GM19395 (cell line): ENCODE measurements around the gene SLC39A8.

Experiments used
- ATAC-seq: cut with Tn5 transposase; IDR thresholded peaks from one replicate; pipeline ENCODE4 v1.9.1; 2021; ENCODE audit warnings: mild to moderate bottlenecking, moderate library complexity; ENCODE audit not compliant: unreplicated experiment

Gene SLC39A8

GRCh38 chr4:102234243-102234838, 110.9 kb downstream of the SLC39A8 start:
- no peak for ATAC-seq

GRCh38 chr4:102230194-102230593, 115.1 kb downstream of the SLC39A8 start:
- no peak for ATAC-seq

GRCh38 chr4:102227388-102227787, 117.9 kb downstream of the SLC39A8 start:
- no peak for ATAC-seq

- ATAC-seq = no peak
Measured at GRCh38 chr4:102223461-102223860, 121.8 kb downstream of the SLC39A8 start.

- ATAC-seq = no peak
Measured at GRCh38 chr4:102222838-102223409, 122.4 kb downstream of the SLC39A8 start.

GRCh38 chr4:102219129-102219528, 126.2 kb downstream of the SLC39A8 start:
- ATAC-seq = no peak

- ATAC-seq = no peak
Measured at GRCh38 chr4:102218656-102219055, 126.6 kb downstream of the SLC39A8 start.

- ATAC-seq = no peak
Measured at GRCh38 chr4:102217775-102218355, 127.4 kb downstream of the SLC39A8 start.

- no peak for ATAC-seq
Measured at GRCh38 chr4:102217345-102217744, 127.9 kb downstream of the SLC39A8 start.

- ATAC-seq = no peak
Measured at GRCh38 chr4:102216666-102217065, 128.6 kb downstream of the SLC39A8 start.

- no peak for ATAC-seq
Measured at GRCh38 chr4:102213031-102213430, 132.3 kb downstream of the SLC39A8 start.
